ENCODE data around the gene ACVRL1. TPM values are rescaled to one million over a fixed set of nuclear protein-coding genes. Genes with fewer than 3 reads are reported as not detected.

ACVRL1 gene
- total and polyA plus RNA-seq, 4 donors: 3.1 to 7.9 (median 6.1) TPM

DNA sequence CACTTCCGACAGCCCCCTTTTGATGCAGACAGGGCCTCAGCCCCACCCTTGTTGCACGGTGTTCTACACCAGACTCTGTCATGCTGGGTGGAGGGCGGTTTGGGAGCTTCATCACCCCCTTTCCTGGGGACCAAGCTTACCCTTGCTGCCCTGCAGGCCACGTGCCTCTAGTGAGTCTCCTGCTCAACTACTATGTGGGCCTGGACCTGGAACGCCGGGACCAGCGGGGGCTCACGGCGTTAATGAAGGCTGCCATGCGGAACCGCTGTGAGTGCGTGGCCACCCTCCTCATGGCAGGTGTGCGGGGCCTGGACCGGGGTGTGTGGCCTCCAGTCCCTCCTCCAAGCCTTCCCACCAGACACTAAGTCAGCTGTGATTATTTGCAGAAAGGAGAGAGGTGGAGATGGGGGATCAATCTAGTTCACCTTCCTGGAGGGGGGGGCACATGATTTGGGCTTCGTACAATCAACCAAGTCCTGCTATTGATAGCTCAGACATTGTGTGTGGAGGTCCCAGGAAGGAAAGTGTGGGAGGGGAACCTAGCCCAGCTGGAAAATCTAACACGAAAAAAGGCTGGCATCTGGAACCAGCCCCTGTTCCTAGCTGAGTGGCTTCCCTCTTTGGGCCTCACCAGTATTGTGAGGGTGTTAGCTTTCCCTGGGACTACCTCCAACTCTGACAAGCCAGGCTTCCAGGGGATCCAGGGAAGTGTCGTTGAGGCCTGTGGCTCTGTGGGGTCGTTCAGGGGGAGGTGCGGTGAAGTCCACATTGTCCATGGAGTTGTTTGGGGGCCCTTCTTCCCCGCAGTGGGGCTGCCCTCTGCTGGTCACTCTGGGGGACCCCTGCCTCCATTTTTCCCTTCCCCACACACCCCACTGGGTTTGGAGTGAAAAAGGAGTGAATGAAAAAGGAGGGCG, 17.8 kb upstream of the ACVRL1 start:
- H3K4me1 ChIP-seq (ENCODE audit: control insufficient read depth in 4 of 4, insufficient read depth in 4 of 4, low read length in 3 of 4): peaks cover 0 to 3% (median 1%) of the 10 kb centered on the region in 4 donors
- H3K27me3 ChIP-seq (ENCODE audit: control insufficient read depth in 4 of 4, insufficient read depth in 4 of 4, low read length in 3 of 4): no peaks in the 10 kb centered on the region
- 91% methylated on average over 21 of the region's 21 CpGs for WGBS
- no peak overlapping the region for H3K27ac ChIP-seq (ENCODE audit: low read depth in 1 of 2, low read length in 2 of 2)
- DNase-seq (ENCODE audit: low spot score): no peak
- no peak for TF ChIP-seq RXRA (IDR thresholded peaks at IDR 0.05)
- TF ChIP-seq YY1 (IDR thresholded peaks at IDR 0.05): no peak
- TF ChIP-seq, protein P1, sequence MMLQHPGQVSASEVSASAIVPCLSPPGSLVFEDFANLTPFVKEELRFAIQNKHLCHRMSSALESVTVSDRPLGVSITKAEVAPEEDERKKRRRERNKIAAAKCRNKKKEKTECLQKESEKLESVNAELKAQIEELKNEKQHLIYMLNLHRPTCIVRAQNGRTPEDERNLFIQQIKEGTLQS (IDR thresholded peaks at IDR 0.05): no peak
- TF ChIP-seq EGR1 (IDR thresholded peaks at IDR 0.05; ENCODE audit: low read depth in 2 of 2): no peak
- no peak for TF ChIP-seq FOXA1 (IDR thresholded peaks at IDR 0.05)
- TF ChIP-seq, protein P2, sequence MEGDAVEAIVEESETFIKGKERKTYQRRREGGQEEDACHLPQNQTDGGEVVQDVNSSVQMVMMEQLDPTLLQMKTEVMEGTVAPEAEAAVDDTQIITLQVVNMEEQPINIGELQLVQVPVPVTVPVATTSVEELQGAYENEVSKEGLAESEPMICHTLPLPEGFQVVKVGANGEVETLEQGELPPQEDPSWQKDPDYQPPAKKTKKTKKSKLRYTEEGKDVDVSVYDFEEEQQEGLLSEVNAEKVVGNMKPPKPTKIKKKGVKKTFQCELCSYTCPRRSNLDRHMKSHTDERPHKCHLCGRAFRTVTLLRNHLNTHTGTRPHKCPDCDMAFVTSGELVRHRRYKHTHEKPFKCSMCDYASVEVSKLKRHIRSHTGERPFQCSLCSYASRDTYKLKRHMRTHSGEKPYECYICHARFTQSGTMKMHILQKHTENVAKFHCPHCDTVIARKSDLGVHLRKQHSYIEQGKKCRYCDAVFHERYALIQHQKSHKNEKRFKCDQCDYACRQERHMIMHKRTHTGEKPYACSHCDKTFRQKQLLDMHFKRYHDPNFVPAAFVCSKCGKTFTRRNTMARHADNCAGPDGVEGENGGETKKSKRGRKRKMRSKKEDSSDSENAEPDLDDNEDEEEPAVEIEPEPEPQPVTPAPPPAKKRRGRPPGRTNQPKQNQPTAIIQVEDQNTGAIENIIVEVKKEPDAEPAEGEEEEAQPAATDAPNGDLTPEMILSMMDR (IDR thresholded peaks at IDR 0.05; ENCODE audit: low read depth, low read length, missing input control): no peak
- no peak for TF ChIP-seq SP1 (IDR thresholded peaks at IDR 0.05)
- TF ChIP-seq RAD21 (IDR thresholded peaks at IDR 0.05): no peak
- no peak for TF ChIP-seq GABPA (IDR thresholded peaks at IDR 0.05 in 1 of 2, conservative IDR thresholded peaks at IDR 0.05 in 1 of 2)
- no peak for TF ChIP-seq HNF4G (IDR thresholded peaks at IDR 0.05)
- TF ChIP-seq FOXA2 (IDR thresholded peaks at IDR 0.05): no peak
- TF ChIP-seq JUND (IDR thresholded peaks at IDR 0.05): no peak
- TF ChIP-seq, protein P3, sequence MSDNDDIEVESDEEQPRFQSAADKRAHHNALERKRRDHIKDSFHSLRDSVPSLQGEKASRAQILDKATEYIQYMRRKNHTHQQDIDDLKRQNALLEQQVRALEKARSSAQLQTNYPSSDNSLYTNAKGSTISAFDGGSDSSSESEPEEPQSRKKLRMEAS (IDR thresholded peaks at IDR 0.05): no peak
- TF ChIP-seq, protein P4, sequence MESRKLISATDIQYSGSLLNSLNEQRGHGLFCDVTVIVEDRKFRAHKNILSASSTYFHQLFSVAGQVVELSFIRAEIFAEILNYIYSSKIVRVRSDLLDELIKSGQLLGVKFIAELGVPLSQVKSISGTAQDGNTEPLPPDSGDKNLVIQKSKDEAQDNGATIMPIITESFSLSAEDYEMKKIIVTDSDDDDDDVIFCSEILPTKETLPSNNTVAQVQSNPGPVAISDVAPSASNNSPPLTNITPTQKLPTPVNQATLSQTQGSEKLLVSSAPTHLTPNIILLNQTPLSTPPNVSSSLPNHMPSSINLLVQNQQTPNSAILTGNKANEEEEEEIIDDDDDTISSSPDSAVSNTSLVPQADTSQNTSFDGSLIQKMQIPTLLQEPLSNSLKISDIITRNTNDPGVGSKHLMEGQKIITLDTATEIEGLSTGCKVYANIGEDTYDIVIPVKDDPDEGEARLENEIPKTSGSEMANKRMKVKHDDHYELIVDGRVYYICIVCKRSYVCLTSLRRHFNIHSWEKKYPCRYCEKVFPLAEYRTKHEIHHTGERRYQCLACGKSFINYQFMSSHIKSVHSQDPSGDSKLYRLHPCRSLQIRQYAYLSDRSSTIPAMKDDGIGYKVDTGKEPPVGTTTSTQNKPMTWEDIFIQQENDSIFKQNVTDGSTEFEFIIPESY (IDR thresholded peaks at IDR 0.05): no peak
- TF ChIP-seq TAF1 (conservative IDR thresholded peaks at IDR 0.05): no peak
- TF ChIP-seq, protein P5, sequence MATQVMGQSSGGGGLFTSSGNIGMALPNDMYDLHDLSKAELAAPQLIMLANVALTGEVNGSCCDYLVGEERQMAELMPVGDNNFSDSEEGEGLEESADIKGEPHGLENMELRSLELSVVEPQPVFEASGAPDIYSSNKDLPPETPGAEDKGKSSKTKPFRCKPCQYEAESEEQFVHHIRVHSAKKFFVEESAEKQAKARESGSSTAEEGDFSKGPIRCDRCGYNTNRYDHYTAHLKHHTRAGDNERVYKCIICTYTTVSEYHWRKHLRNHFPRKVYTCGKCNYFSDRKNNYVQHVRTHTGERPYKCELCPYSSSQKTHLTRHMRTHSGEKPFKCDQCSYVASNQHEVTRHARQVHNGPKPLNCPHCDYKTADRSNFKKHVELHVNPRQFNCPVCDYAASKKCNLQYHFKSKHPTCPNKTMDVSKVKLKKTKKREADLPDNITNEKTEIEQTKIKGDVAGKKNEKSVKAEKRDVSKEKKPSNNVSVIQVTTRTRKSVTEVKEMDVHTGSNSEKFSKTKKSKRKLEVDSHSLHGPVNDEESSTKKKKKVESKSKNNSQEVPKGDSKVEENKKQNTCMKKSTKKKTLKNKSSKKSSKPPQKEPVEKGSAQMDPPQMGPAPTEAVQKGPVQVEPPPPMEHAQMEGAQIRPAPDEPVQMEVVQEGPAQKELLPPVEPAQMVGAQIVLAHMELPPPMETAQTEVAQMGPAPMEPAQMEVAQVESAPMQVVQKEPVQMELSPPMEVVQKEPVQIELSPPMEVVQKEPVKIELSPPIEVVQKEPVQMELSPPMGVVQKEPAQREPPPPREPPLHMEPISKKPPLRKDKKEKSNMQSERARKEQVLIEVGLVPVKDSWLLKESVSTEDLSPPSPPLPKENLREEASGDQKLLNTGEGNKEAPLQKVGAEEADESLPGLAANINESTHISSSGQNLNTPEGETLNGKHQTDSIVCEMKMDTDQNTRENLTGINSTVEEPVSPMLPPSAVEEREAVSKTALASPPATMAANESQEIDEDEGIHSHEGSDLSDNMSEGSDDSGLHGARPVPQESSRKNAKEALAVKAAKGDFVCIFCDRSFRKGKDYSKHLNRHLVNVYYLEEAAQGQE (IDR thresholded peaks at IDR 0.05): no peak
- TF ChIP-seq NR2F2 (IDR thresholded peaks at IDR 0.05): no peak
- no peak for TF ChIP-seq HNF4A (conservative IDR thresholded peaks at IDR 0.05)
- no peaks in the 10 kb centered on the region for H3K36me3 ChIP-seq (ENCODE audit: control insufficient read depth in 4 of 4, insufficient read depth in 3 of 4, low read depth in 1 of 4, low read length in 3 of 4)
- no peak overlapping the region for H3K4me3 ChIP-seq (ENCODE audit: low read depth in 1 of 3, low read length in 3 of 3)
- no peaks in the 10 kb centered on the region for H3K9me3 ChIP-seq (ENCODE audit: control insufficient read depth in 4 of 4, low read length in 3 of 4)
- no peak overlapping the region for H3K9ac ChIP-seq (ENCODE audit: low read depth in 1 of 2, low read length in 2 of 2)

Measured in liver (tissue), 9 donors.